Measurements from ENCODE around the gene MRM1.
A peak's percentile ranks its signal among the peaks of the same experiment; 100 is the strongest.
"Not testable (repeated sequence)": the region's sequence is repeated elsewhere in the genome, so short reads cannot be mapped to it uniquely, and the experiment has no call there.

The MRM1 gene

GRCh38 chr17:36602030-36602748 is 806 bp downstream of the MRM1 start:
- DNase-seq: no peak

- DNase-seq: peak; percentile 76
Measured at GRCh38 chr17:36602924-36603384, 1.6 kb downstream of the MRM1 start.

GRCh38 chr17:36605028-36605427 is 3.6 kb downstream of the MRM1 start:
- DNase-seq: not testable (repeated sequence)

- DNase-seq: no peak
Measured at GRCh38 chr17:36608280-36608679, 6.9 kb downstream of the MRM1 start.

GRCh38 chr17:36608794-36609497 is 7.6 kb downstream of the MRM1 start:
- peak; percentile 79 for DNase-seq

GRCh38 chr17:36609498-36609862 is 8.1 kb downstream of the MRM1 start:
- no peak for DNase-seq

GRCh38 chr17:36610474-36610873 is 9.1 kb downstream of the MRM1 start:
- no peak for DNase-seq

GRCh38 chr17:36611345-36612072 is 10.1 kb downstream of the MRM1 start:
- DNase-seq: no peak

- no peak for DNase-seq
Measured at GRCh38 chr17:36612323-36612722, 10.9 kb downstream of the MRM1 start.

- no peak for DNase-seq
Measured at GRCh38 chr17:36613155-36613554, 11.8 kb downstream of the MRM1 start.

GRCh38 chr17:36614081-36614480 is 12.7 kb downstream of the MRM1 start:
- DNase-seq: no peak

- no peak for DNase-seq
Measured at GRCh38 chr17:36614933-36615332, 13.6 kb downstream of the MRM1 start.

GRCh38 chr17:36616061-36617029 is 15.0 kb downstream of the MRM1 start:
- no peak for DNase-seq

- DNase-seq: no peak
Measured at GRCh38 chr17:36617773-36618172, 16.4 kb downstream of the MRM1 start.

GRCh38 chr17:36623281-36623680 is 21.9 kb downstream of the MRM1 start:
- DNase-seq: no peak

GRCh38 chr17:36625188-36625587 is 23.8 kb downstream of the MRM1 start:
- DNase-seq: no peak

GRCh38 chr17:36627101-36627500 is 25.7 kb downstream of the MRM1 start:
- peak; percentile 60 for DNase-seq

GRCh38 chr17:36628576-36628975 is 27.2 kb downstream of the MRM1 start:
- no peak for DNase-seq

- peak; percentile 75 for DNase-seq
Measured at GRCh38 chr17:36629252-36629847, 28.0 kb downstream of the MRM1 start.

GRCh38 chr17:36629970-36630502 is 28.7 kb downstream of the MRM1 start:
- no peak for DNase-seq

- DNase-seq: no peak
Measured at GRCh38 chr17:36631022-36631421, 29.6 kb downstream of the MRM1 start.

All from NCI-H345 (cell line).